ENCODE data around the gene EIF3L.
"Not testable (repeated sequence)": the region's sequence is repeated elsewhere in the genome, so short reads cannot be mapped to it uniquely, and the experiment has no call there.

Gene EIF3L

DNA sequence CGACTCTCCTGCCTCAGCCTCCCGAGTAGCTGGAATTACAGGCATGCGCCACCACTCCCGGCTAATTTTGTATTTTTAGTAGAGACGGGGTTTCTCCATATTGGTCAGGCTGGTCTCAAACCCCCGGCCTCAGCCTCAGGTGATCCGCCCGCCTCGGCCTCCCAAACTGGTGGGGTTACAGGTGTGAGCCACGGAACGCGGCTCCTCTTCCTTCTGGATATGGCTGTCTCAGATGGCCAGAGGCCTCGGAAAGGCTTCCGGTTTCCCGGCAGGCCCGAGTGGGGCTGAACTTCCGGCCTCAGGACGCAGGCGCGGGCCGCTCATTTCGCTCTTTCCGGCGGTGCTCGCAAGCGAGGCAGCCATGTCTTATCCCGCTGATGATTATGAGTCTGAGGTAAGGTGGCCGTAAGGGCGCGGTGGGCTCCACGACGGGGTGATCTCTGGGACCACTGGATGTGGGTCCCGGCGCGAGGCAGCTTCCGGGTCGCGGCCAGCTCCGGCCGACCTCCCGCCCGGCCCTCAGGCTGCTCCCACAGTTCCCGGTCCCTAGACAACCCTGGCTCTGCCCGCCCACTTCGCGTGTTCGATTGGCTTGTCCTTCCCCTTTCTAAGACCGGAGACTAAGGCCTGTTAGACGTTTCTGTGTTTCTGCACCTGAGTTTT is at the start of gene EIF3L:
Gene EIF3L, plus strand, starts transcription at position 331 of the 663 bp plus-strand sequence. Its CDS starts 31 bp downstream, at position 362.
- DNase-seq (ENCODE audit: low read depth in 1 of 2, low spot score in 1 of 2): peak; percentile 68 to 83

- not testable (repeated sequence) for DNase-seq (ENCODE audit: low read depth in 1 of 2, low spot score in 1 of 2)
These were observed 49.2 kb upstream of the EIF3L start for GRCh38 chr22:37799979-37800378.

DNA sequence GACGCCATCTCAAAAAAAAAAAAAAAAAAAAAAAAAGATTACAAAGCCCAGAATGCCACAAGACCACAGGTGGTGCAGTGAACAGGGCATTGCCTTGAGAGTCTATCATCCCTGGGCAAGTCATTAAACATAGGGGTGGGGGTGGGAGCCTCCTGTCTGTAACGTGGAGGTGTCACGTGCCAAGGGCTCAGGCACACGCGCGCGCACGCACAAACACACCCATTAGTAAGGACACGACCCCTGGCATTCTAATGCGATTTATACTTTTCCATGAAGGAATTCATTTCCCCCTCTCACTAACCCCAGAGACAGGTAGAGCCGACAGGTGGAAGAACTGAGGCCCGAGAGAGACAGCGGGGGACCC is 47.3 kb upstream of the EIF3L start:
- no peak for DNase-seq (ENCODE audit: low read depth in 1 of 2, low spot score in 1 of 2)

GRCh38 chr22:37802310-37803194 is 46.7 kb upstream of the EIF3L start:
- DNase-seq (ENCODE audit: low read depth in 1 of 2, low spot score in 1 of 2): no peak

- no peak for DNase-seq (ENCODE audit: low read depth in 1 of 2, low spot score in 1 of 2)
These were observed 46.0 kb upstream of the EIF3L start for GRCh38 chr22:37803195-37803638.

GRCh38 chr22:37803639-37804351 is 45.4 kb upstream of the EIF3L start:
- no peak for DNase-seq (ENCODE audit: low read depth in 1 of 2, low spot score in 1 of 2)

- no peak for DNase-seq (ENCODE audit: low read depth in 1 of 2, low spot score in 1 of 2)
These were observed 44.8 kb upstream of the EIF3L start for GRCh38 chr22:37804352-37804880.

DNA sequence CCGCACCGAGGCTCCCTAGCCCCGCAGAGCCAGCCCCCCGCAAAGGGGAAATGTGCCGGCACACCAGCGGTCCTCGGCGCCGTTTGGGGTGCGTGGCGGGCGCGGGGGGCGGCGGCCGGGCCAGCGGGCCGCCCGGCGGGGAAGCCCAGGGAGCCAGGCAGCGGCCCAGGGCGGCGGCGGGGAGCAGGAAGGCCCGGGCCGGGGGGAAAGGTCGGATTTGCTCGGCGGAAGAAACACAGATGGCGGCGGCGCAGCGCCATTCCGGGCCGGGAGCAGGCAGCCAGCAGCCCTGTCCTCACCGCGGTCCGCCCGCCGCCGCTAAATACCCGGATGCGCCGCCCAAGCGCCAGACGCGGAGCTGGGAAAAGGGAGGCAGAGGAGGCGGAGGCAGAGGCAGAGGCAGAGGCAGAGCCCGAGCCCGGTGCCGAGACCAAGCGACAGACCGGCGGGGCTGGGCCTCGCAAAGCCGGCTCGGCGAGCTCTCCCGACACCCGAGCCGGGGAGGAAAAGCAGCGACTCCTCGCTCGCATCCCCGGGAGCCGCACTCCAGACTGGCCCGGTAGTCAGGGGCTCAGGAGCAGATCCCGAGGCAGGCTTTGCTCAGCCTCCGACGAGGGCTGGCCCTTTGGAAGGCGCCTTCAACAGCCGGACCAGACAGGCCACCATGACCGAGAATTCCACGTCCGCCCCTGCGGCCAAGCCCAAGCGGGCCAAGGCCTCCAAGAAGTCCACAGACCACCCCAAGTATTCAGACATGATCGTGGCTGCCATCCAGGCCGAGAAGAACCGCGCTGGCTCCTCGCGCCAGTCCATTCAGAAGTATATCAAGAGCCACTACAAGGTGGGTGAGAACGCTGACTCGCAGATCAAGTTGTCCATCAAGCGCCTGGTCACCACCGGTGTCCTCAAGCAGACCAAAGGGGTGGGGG is 44.1 kb upstream of the EIF3L start:
- peak; percentile 41 to 71 for DNase-seq (ENCODE audit: low read depth in 1 of 2, low spot score in 1 of 2)

- no peak for DNase-seq (ENCODE audit: low read depth in 1 of 2, low spot score in 1 of 2)
These were observed 43.4 kb upstream of the EIF3L start for GRCh38 chr22:37805810-37806277.

DNA sequence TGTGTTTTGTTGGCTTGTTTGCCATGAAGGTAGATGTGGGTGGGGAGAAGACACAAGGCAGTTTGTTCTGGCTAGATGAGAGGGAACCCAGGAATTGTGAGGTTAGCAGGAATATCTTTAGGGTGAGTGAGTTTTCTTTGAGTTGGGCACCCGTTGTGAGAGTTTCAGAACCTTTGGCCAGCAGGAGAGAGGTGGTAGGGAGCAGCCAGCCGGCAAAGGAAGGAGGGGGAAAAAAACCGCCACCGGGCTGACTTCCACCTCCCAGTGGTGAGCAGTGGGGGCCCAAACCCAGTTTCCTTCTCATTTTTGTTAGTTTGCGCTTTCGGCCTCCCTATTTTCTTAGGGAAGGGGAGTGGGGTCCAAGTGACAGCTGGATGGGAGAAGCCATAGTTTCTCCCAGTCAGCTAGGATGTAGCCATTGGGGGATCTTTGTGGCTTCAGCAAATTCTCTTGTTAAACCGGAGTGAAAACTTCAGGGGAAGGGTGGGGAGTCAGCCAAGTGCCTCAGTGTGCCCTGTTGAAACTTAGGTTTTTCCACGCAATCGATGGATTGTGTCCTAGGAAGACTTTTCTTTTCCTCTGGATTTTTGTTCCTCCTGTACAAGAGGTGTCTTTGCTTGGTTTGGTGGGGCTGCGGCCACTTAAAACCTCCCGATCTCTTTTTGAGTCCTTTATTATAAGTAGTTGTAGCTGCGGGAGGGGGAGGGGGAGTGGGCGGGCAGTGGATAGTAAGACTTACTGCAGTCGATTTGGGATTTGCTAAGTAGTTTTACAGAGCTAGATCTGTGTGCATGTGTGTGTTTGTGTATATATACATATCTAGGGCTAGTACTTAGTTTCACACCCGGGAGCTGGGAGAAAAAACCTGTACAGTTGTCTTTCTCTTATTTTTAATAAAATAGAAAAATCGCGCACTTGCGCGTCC is 42.5 kb upstream of the EIF3L start:
- DNase-seq (ENCODE audit: low read depth in 1 of 2, low spot score in 1 of 2): no peak

DNA sequence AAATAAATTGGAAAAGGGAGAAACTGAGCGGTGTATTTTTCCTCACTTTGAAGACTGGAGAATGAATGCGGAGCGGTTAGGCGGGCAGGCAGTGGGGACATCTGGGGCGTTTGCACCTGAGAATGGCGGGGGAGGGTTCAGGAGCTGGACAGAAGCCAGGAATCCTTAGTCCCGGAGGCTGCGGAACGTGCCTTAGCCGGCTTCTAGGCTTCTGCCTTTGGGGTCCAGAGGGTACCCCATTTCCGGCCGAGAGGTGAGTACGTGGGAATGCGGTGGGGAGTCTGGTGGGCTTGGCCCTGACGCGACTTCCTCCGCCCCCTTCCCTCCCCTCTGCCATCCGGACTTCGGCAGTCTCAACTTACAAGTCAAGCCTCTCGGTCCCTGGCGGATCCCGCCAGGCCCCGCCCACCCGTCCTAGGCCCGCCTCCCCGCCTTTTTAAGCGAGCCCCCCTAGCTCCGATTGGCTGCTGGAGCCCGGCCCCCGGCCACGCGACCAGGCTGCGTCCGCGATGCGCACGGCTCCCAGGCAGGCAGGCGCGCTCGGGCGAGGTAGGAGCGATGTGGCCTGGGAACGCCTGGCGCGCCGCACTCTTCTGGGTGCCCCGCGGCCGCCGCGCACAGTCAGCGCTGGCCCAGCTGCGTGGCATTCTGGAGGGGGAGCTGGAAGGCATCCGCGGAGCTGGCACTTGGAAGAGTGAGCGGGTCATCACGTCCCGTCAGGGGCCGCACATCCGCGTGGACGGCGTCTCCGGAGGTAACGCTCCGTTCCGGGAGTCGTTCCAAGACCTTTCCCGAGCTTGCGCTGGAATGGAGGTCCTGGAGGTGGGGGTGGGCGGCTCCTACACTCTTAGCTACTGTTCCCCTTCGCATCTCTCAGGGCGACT is 41.6 kb upstream of the EIF3L start, which contains the start of gene GCAT:
Gene GCAT, plus strand, starts transcription at position 525 of the 884 bp plus-strand sequence. Its CDS starts 34 bp downstream, at position 559.
- peak; percentile 64 to 84 for DNase-seq (ENCODE audit: low read depth in 1 of 2, low spot score in 1 of 2)

- DNase-seq (ENCODE audit: low read depth in 1 of 2, low spot score in 1 of 2): no peak
These were observed 40.9 kb upstream of the EIF3L start for GRCh38 chr22:37808294-37808657.

GRCh38 chr22:37809672-37810333 is 39.4 kb upstream of the EIF3L start:
- DNase-seq (ENCODE audit: low read depth in 1 of 2, low spot score in 1 of 2): no peak

GRCh38 chr22:37811867-37812266 is 37.4 kb upstream of the EIF3L start:
- DNase-seq (ENCODE audit: low read depth in 1 of 2, low spot score in 1 of 2): no peak

GRCh38 chr22:37812869-37813678 is 36.1 kb upstream of the EIF3L start:
- DNase-seq (ENCODE audit: low read depth in 1 of 2, low spot score in 1 of 2): no peak

- DNase-seq (ENCODE audit: low read depth in 1 of 2, low spot score in 1 of 2): no peak
These were observed 33.6 kb upstream of the EIF3L start for GRCh38 chr22:37815593-37815992.

Data from stimulated activated CD4-positive, alpha-beta T cell treated with anti-CD3 and anti-CD28 coated beads, Interleukin-15, amount 100 ng/mL, for 1 hour (primary cell).